ENCODE results near the gene ABCD4. TPM values are rescaled to one million over a fixed set of nuclear protein-coding genes. Genes with fewer than 3 reads are reported as not detected.

Gene ABCD4
- polyA plus RNA-seq, 2 donors = 19.2 to 38.4 TPM

- Histone ChIP-seq H3K36me3 (ENCODE audit: control insufficient read depth in 2 of 2, insufficient read depth in 2 of 2, low read length in 1 of 2) (no peaks in the 10 kb centered on the region), H3K27ac (ENCODE audit: low read depth in 2 of 2, low read length in 1 of 2) (no peak overlapping the region), H3K4me3 (ENCODE audit: low read depth in 1 of 2, low read length in 2 of 2) (peak overlapping the region; percentile 0 to 8), H3K27me3 (ENCODE audit: control insufficient read depth in 1 of 2, insufficient read depth in 2 of 2, low read length in 2 of 2) (peaks cover 15 to 46% of the 10 kb centered on the region in 2 donors), H3K9me3 (ENCODE audit: control insufficient read depth in 2 of 2, insufficient read depth in 1 of 2, low read depth in 1 of 2, low read length in 1 of 2) (peaks cover 0 to 2% of the 10 kb centered on the region in 2 donors), H3K4me1 (ENCODE audit: control insufficient read depth in 2 of 2, insufficient read depth in 2 of 2, low read length in 1 of 2) (peaks cover 11 to 16% of the 10 kb centered on the region in 2 donors)
- WGBS, 2 donors = 3% methylated on average over 70 to 80 of the region's 80 CpGs
Observed at GRCh38 chr14:74240794-74241651, 61.7 kb downstream of the ABCD4 start.

GRCh38 chr14:74239848-74240793, 62.6 kb downstream of the ABCD4 start:
- no peaks in the 10 kb centered on the region for H3K36me3 ChIP-seq (ENCODE audit: control insufficient read depth in 2 of 2, insufficient read depth in 2 of 2, low read length in 1 of 2)
- H3K27me3 ChIP-seq (ENCODE audit: control insufficient read depth in 1 of 2, insufficient read depth in 2 of 2, low read length in 2 of 2) = peaks cover 12 to 46% of the 10 kb centered on the region in 2 donors
- peak overlapping the region; percentile 0 to 8 for H3K4me3 ChIP-seq (ENCODE audit: low read depth in 1 of 2, low read length in 2 of 2)
- H3K4me1 ChIP-seq (ENCODE audit: control insufficient read depth in 2 of 2, insufficient read depth in 2 of 2, low read length in 1 of 2) = peaks cover 11 to 16% of the 10 kb centered on the region in 2 donors
- H3K27ac ChIP-seq (ENCODE audit: low read depth in 2 of 2, low read length in 1 of 2) = no peak overlapping the region
- H3K9me3 ChIP-seq (ENCODE audit: control insufficient read depth in 2 of 2, insufficient read depth in 1 of 2, low read depth in 1 of 2, low read length in 1 of 2) = peaks cover 0 to 2% of the 10 kb centered on the region in 2 donors
- WGBS, 2 donors = 6% methylated on average over 91 to 94 of the region's 94 CpGs

GRCh38 chr14:74238974-74239847, 63.5 kb downstream of the ABCD4 start, which contains the start of gene VSX2:
Gene VSX2 (plus strand): TSS chr14:74239449. CDS start chr14:74239562, 113 bp downstream.
- 12 to 13% methylated on average over 29 to 40 of the region's 40 CpGs for WGBS, 2 donors
- Histone ChIP-seq H3K27ac (ENCODE audit: low read depth in 2 of 2, low read length in 1 of 2) (no peak within 1 kb of the TSS), H3K4me3 (ENCODE audit: low read depth in 1 of 2, low read length in 2 of 2) (peak within 1 kb of the TSS in 1 of 2 donors; percentile 8), H3K27me3 (ENCODE audit: control insufficient read depth in 1 of 2, insufficient read depth in 2 of 2, low read length in 2 of 2) (peaks cover 8 to 41% of the 10 kb centered on the region in 2 donors), H3K9me3 (ENCODE audit: control insufficient read depth in 2 of 2, insufficient read depth in 1 of 2, low read depth in 1 of 2, low read length in 1 of 2) (peaks cover 0 to 2% of the 10 kb centered on the region in 2 donors), H3K4me1 (ENCODE audit: control insufficient read depth in 2 of 2, insufficient read depth in 2 of 2, low read length in 1 of 2) (peaks cover 11 to 16% of the 10 kb centered on the region in 2 donors), H3K36me3 (ENCODE audit: control insufficient read depth in 2 of 2, insufficient read depth in 2 of 2, low read length in 1 of 2) (no peaks in the 10 kb centered on the region)

- Histone ChIP-seq H3K27me3 (ENCODE audit: control insufficient read depth in 1 of 2, insufficient read depth in 2 of 2, low read length in 2 of 2) (peaks cover 0 to 28% of the 10 kb centered on the region in 2 donors), H3K4me3 (ENCODE audit: low read depth in 1 of 2, low read length in 2 of 2) (no peak overlapping the region), H3K4me1 (ENCODE audit: control insufficient read depth in 2 of 2, insufficient read depth in 2 of 2, low read length in 1 of 2) (peaks cover 11 to 16% of the 10 kb centered on the region in 2 donors), H3K27ac (ENCODE audit: low read depth in 2 of 2, low read length in 1 of 2) (no peak overlapping the region), H3K9me3 (ENCODE audit: control insufficient read depth in 2 of 2, insufficient read depth in 1 of 2, low read depth in 1 of 2, low read length in 1 of 2) (peaks cover 0 to 2% of the 10 kb centered on the region in 2 donors), H3K36me3 (ENCODE audit: control insufficient read depth in 2 of 2, insufficient read depth in 2 of 2, low read length in 1 of 2) (no peaks in the 10 kb centered on the region)
- 74 to 80% methylated on average over 4 of the region's 4 CpGs for WGBS, 2 donors
Observed at GRCh38 chr14:74237441-74237840, 65.3 kb downstream of the ABCD4 start.

Other genes with a start within 250 kb of the ABCD4 start
- 1 to 10 TPM; 7.2 TPM for gene ALDH6A1, start 218.5 kb downstream of the ABCD4 start, polyA plus RNA-seq
- gene LIN52, start 218.0 kb downstream of the ABCD4 start, polyA plus RNA-seq = 1 to 10 TPM; 2.8 to 3.0 TPM
- not detected for gene VSX2, start 63.5 kb downstream of the ABCD4 start, polyA plus RNA-seq
- gene VRTN, start 45.5 kb upstream of the ABCD4 start, polyA plus RNA-seq = not detected
- under 1 TPM; 0.02 to 0.04 TPM for gene SYNDIG1L, start 123.3 kb upstream of the ABCD4 start, polyA plus RNA-seq
- gene NPC2, start 190.4 kb upstream of the ABCD4 start, polyA plus RNA-seq = 100 to 1,000 TPM in 1 of 2 donors, 10 to 100 TPM in 1; 98.3 to 163 TPM
- gene ISCA2, start 190.8 kb upstream of the ABCD4 start, polyA plus RNA-seq = 10 to 100 TPM; 10.9 to 15.3 TPM